Adrenal gland (tissue), 12 donors: Measurements from ENCODE around the gene PSMG4. TPM values are rescaled to one million over a fixed set of nuclear protein-coding genes. Genes with fewer than 3 reads are reported as not detected.

Experiments
- DNase-seq, 7 donors: peaks; one replicate each; pipeline ENCODE4 v3.0.0-alpha.2; 2019 to 2020
- H3K27ac ChIP-seq, 5 donors: fragments of 200-600 bp; sonication (generic) in 4 of 5; 1 replicate in 3 of 5; 2 replicates in 2 of 5; pipeline versions ENCODE4 v1.5.1 to v1.8.0; 2016 to 2020; ENCODE audit warnings: mild to moderate bottlenecking in 1 of 5
- H3K27me3 ChIP-seq: fragments of 200-600 bp; 2 replicates; pipeline ENCODE4 v1.8.0; 2021
- H3K36me3 ChIP-seq, 2 donors: fragments of 200-600 bp; replicated peaks in 1 of 2; 1 replicate in 1 of 2; 2 replicates in 1 of 2; pipeline versions ENCODE4 v1.5.1 to v1.8.0; 2018 to 2022
- H3K4me1 ChIP-seq, 2 donors: fragments of 200-600 bp; replicated peaks in 1 of 2; 1 replicate in 1 of 2; 2 replicates in 1 of 2; pipeline versions ENCODE4 v1.5.1 to v1.8.0; 2018 to 2021
- H3K4me3 ChIP-seq, 4 donors: fragments of 200-600 bp; sonication (generic) in 3 of 4; one replicate each; pipeline ENCODE4 v1.5.1; 2016 to 2018
- H3K9me3 ChIP-seq, 3 donors: fragments of 200-600 bp; sonication (generic) in 1 of 3; replicated peaks in 1 of 3; 1 replicate in 2 of 3; 2 replicates in 1 of 3; pipeline versions ENCODE4 v1.5.1 to v1.8.0; 2016 to 2021
- CTCF ChIP-seq, 6 experiments: fragments of 450-650 bp in 4 of 6; fragments of 200-600 bp in 2 of 6; sonication (generic) in 1 of 6; IDR thresholded peaks; 1 replicate in 5 of 6; 2 replicates in 1 of 6; pipeline versions ENCODE4 v1.5.1 to v1.8.0; 2016 to 2021; ENCODE audit warnings: antibody characterized with exemption in 6 of 6, mild to moderate bottlenecking in 2 of 6, moderate library complexity in 1 of 6
- POLR2A ChIP-seq, 2 donors: fragments of 450-650 bp; IDR thresholded peaks; one replicate each; pipeline ENCODE4 v1.6.1; 2017; ENCODE audit warnings: antibody characterized with exemption in 2 of 2, mild to moderate bottlenecking in 2 of 2, moderate library complexity in 1 of 2
- WGBS, 4 donors: extraction: QIAGEN DNeasy Blood & Tissue Kit in 2 of 4; methylation state at CpG; one replicate each; pipeline versions ENCODE4 v1.1.5 to v1.1.7; 2013 to 2017; 5-methylcytosine and 5-hydroxymethylcytosine counted together
- intact Hi-C, 2 donors: fragments of 100-400 bp; cut with DNase I; formaldehyde crosslinking; loops; one replicate each; pipeline versions ENCODE4 v1.14.1 to v1.15.0; 2022 to 2023
- polyA plus RNA-seq, 3 donors: library from polyadenylated mRNA; stranded (reverse); fragments of 200-250 nt in 2 of 3; fragments of 350-450 nt in 1 of 3; fragmentation: Illumina TruSeq in 1 of 3; extraction: RNeasy Lipid Tissue Mini Kit (QIAGEN cat#74804) in 1 of 3; gene quantifications; one replicate each; pipeline ENCODE4 v1.2.3, GENCODE V29; 2013 to 2014
- total RNA-seq, 9 donors: library from RNA; depleted of rRNA in 4 of 9; stranded (reverse); fragments of >200 nt in 4 of 9; fragments of 120-200 nt in 1 of 9; fragmentation: NEBNext Ultra II Directional in 1 of 9; extraction: Animal tissue kit (Norgen Biotek cat#: 25700) in 1 of 9; gene quantifications; one replicate each; pipeline versions ENCODE4 v1.1.0 to v1.2.4, GENCODE V29; 2013 to 2023
- donor health status: healthy with polysubstance abuse.
- donor health status: Bipolar disorder and iron deficiency.
- donor health status: DM: yes; HTN: yes; CAD: no.
- donor health status: DM: no; HTN: no; CAD: no.
- donor health status: DM: no; HTN: no; CAD: no.
- donor health status: DM: yes; HTN: yes; CAD: no.

Gene PSMG4
- total and polyA plus RNA-seq, 12 donors: 4.9 to 87.5 (median 20.0) TPM

GRCh38 chr6:3211681-3212080 is 47.1 kb upstream of the PSMG4 start:
- no peak overlapping the region for H3K27ac ChIP-seq
- TF ChIP-seq CTCF (IDR thresholded peaks at IDR 0.05): no peak
- TF ChIP-seq POLR2A (IDR thresholded peaks at IDR 0.05): no peak
- WGBS, 4 donors: 79 to 81% (median 81%) methylated on average over 5 of the region's 5 CpGs

GRCh38 chr6:3212261-3212660 is 46.5 kb upstream of the PSMG4 start:
- TF ChIP-seq POLR2A (IDR thresholded peaks at IDR 0.05): no peak
- no peak for DNase-seq
- H3K9me3 ChIP-seq: no peaks in the 10 kb centered on the region
- 88 to 97% (median 96%) methylated on average over 6 of the region's 6 CpGs for WGBS, 4 donors
- no peak overlapping the region for H3K27ac ChIP-seq
- H3K36me3 ChIP-seq: no peaks in the 10 kb centered on the region
- no peak overlapping the region for H3K4me3 ChIP-seq
- H3K4me1 ChIP-seq: no peaks in the 10 kb centered on the region
- no peaks in the 10 kb centered on the region for H3K27me3 ChIP-seq
- intact Hi-C loops: no loop called here

More at GRCh38 chr6:3211681-3212080, 47.1 kb upstream of the PSMG4 start:
- intact Hi-C loops: no loop called here
- Histone ChIP-seq H3K4me1 (no peaks in the 10 kb centered on the region), H3K36me3 (no peaks in the 10 kb centered on the region), H3K4me3 (no peak overlapping the region), H3K9me3 (no peaks in the 10 kb centered on the region), H3K27me3 (no peaks in the 10 kb centered on the region)
- DNase-seq: no peak

GRCh38 chr6:3213334-3213695 is 45.4 kb upstream of the PSMG4 start:
- H3K4me1 ChIP-seq: no peaks in the 10 kb centered on the region
- H3K27me3 ChIP-seq: no peaks in the 10 kb centered on the region
- TF ChIP-seq POLR2A (IDR thresholded peaks at IDR 0.05) (no peak), CTCF (IDR thresholded peaks at IDR 0.05) (no peak)
- H3K4me3 ChIP-seq: no peak overlapping the region
- 84 to 94% (median 91%) methylated on average over 2 of the region's 2 CpGs for WGBS, 4 donors
- intact Hi-C loops: no loop called here
- H3K36me3 ChIP-seq: no peaks in the 10 kb centered on the region
- DNase-seq: no peak
- H3K27ac ChIP-seq: no peak overlapping the region
- no peaks in the 10 kb centered on the region for H3K9me3 ChIP-seq

- TF ChIP-seq CTCF (IDR thresholded peaks at IDR 0.05): no peak
- no peak for TF ChIP-seq POLR2A (IDR thresholded peaks at IDR 0.05)
- no peak for DNase-seq
- H3K9me3 ChIP-seq: no peaks in the 10 kb centered on the region
- H3K4me1 ChIP-seq: no peaks in the 10 kb centered on the region
- intact Hi-C loops: no loop called here
- H3K4me3 ChIP-seq: no peak overlapping the region
- 34 to 45% (median 43%) methylated on average over 3 of the region's 3 CpGs for whole genome bisulfite sequencing, 4 donors
- H3K27ac ChIP-seq: no peak overlapping the region
- no peaks in the 10 kb centered on the region for H3K27me3 ChIP-seq
- no peaks in the 10 kb centered on the region for H3K36me3 ChIP-seq
Measured at GRCh38 chr6:3214898-3215297, 43.8 kb upstream of the PSMG4 start.

GRCh38 chr6:3217286-3217685 is 41.5 kb upstream of the PSMG4 start:
- intact Hi-C loops: no loop called here
- H3K27me3 ChIP-seq: no peaks in the 10 kb centered on the region
- 75 to 87% (median 85%) methylated on average over 2 of the region's 2 CpGs for WGBS, 4 donors
- no peak overlapping the region for H3K27ac ChIP-seq
- no peak overlapping the region for H3K4me3 ChIP-seq
- H3K36me3 ChIP-seq: no peaks in the 10 kb centered on the region
- DNase-seq: no peak
- H3K4me1 ChIP-seq: no peaks in the 10 kb centered on the region
- H3K9me3 ChIP-seq: no peaks in the 10 kb centered on the region
- no peak for TF ChIP-seq CTCF (IDR thresholded peaks at IDR 0.05)
- TF ChIP-seq POLR2A (IDR thresholded peaks at IDR 0.05): no peak
